NB4 (cell line): Measurements from ENCODE around the gene KLHL26.

ENCODE experiments used
- POLR2A ChIP-seq: IDR thresholded peaks from 2 replicates; pipeline ENCODE4 v1.6.1; 2011; ENCODE audit warnings: mild to moderate bottlenecking; ENCODE audit not compliant: insufficient read length; ENCODE audit errors: extremely low read depth
- TF ChIP-seq, protein P1 (sequence below): IDR thresholded peaks from one replicate; pipeline ENCODE4 v1.5.1; 2012; ENCODE audit warnings: low read depth, low read length

DNA sequence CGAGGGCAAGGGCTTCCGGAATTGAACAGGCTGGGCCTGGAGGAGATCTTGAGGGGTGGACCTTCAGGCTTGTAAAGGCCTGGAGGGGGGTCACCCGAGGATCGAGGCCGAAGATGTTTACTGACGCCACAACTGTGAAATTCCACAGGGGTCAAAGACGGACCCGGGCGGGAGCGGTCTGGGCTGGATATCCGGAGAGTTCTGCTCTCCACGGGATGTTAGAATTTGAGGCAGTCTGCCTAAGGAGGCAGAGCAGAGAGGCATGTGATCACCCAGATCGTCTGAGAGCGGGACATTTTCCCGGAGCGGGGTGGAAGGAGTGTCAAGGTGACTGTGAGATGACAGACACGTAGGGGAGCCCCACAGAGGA is 13.2 kb downstream of the KLHL26 start:
- TF ChIP-seq POLR2A, result no peak
- TF ChIP-seq, protein P1, sequence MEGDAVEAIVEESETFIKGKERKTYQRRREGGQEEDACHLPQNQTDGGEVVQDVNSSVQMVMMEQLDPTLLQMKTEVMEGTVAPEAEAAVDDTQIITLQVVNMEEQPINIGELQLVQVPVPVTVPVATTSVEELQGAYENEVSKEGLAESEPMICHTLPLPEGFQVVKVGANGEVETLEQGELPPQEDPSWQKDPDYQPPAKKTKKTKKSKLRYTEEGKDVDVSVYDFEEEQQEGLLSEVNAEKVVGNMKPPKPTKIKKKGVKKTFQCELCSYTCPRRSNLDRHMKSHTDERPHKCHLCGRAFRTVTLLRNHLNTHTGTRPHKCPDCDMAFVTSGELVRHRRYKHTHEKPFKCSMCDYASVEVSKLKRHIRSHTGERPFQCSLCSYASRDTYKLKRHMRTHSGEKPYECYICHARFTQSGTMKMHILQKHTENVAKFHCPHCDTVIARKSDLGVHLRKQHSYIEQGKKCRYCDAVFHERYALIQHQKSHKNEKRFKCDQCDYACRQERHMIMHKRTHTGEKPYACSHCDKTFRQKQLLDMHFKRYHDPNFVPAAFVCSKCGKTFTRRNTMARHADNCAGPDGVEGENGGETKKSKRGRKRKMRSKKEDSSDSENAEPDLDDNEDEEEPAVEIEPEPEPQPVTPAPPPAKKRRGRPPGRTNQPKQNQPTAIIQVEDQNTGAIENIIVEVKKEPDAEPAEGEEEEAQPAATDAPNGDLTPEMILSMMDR, result no peak
